Measurements from ENCODE around the gene IL15RA.

The IL15RA gene, protein sequence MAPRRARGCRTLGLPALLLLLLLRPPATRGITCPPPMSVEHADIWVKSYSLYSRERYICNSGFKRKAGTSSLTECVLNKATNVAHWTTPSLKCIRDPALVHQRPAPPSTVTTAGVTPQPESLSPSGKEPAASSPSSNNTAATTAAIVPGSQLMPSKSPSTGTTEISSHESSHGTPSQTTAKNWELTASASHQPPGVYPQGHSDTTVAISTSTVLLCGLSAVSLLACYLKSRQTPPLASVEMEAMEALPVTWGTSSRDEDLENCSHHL

DNA sequence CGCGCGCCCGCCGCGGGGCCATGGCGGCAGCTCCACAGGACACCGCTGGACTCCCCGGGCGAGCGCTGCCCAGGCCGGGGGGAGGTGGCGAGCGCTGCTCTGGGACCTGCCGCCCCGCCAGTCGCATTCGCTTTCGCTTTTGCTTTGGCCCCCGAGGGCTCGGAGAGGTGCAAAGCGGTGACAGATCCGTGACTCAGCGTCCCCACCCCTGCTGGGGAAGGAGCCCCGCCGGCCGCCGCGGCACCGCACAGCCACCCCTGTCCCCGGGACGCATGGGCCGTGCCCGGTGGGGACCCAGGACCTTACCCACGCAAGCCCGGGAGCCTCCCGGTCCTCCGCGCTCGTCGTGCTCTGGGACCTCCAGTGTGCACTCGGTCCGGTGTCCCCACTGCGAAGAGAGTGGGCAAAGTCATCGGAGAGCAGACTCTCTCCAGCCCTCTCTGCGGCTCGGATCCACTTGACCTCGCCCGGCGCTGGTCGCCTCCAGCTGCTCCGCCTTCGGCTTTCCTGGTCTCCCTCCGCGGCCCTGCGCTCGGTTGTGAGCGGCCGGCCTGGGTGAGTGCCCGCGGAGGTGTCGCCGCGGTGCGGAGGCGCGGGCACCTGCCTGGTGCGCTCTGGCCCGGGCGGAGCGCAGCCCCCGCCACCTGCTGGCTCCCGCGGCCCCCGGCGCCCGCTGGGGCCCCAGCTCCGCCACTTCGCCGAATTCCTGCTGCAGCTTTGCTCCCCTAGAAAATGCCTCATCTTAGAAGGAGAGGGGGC lies at the start of gene IL15RA:
Gene IL15RA (minus strand): TSS at position 73 of the 759 bp plus-strand sequence. CDS start 51 bp downstream, at position 22.
- DNase-seq = peak; percentile 44 to 66 (median 59)

DNA sequence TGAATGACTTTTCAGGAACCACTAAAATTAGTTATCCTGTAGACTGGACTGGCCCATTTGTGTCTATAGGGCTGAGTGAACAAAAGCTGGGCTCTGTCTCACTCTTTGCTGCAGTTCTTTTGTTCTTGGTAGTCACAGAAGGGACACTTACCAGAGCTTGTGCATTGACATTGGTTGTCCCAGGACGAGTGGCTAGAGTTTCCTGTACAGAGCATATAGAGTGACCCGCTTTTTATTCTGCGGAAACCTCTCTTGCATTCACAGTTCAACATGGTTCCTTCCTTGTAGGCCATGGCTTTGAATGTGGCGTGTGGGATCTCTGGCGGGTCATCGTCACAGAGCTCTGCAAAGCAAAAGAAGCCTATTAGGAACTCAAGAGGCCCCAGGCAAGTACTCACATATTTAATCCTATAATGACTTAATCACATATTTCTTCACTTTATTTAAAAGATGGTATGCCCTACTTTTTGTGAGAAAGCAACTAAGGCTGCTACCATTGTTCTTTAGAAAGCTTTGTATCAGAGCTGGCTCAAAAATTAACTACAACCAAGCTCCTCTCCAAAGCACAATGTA lies 48.4 kb upstream of the IL15RA start:
- DNase-seq = no peak

DNA sequence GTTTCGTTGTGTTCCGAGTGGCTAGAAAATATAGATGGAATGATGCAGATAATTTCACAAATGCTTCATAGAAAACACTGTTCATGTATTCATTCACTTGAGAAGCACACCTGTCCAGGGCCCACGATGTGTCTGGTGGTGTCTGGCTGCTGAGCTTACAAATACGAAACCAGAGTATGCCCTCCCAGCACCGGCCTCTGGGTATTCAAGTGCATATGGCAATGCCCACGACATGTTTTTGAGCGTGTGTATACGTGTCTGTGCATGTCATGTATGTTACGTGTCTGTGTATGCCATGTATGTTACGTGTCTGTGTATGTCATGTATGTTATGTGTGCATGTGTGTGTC lies 47.0 kb upstream of the IL15RA start:
- no peak for DNase-seq

DNA sequence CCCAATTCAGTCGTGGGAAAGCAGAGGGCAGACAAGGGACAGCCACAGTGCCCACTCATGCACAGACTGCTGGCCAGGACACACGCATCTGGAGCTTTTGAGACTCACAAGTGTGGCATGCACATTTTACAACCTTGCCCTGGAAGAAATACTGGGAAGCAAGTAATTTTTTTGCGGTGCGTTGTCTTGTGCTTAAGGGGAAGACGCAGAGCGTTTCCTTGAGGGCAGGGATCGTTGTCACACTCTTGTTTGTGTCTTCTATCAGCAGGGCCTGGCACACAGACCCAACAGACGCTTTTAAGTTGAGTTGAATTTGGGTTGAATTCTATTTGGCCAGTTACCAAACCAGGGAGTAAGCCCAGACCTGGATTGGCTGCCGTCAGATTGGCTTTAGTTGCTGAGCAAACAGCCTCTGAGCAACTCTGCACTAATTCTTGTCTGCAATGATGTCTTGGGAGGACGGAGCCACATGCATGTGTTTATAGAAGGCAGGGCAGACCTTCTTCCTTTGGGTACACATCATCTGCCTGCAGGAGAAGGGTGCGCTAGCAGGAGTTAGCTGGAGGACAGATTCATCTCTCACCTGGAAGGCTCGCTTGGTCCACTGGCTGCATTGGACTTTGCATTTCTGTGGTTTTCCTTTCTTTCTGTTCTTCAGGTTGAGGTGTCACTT lies 46.5 kb upstream of the IL15RA start:
- no peak for DNase-seq

DNA sequence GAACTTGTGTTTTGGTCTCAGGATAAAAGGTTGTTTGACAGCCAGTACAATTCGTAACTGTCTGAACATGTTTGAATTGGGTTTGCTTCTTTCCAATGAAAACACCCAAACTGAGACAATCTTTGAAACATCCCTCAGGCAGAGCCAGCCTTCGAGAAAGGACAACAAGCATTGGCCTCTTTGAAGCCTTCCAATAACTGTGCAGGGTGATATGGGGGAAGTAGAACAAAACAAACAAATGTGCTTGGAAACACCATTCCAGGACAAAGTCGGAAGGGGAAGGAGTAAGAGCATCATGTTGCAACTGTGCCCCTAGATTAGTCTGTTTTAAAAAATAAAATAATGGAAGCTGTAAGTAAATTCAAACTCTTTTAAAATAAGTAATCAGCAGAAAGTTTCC lies 45.3 kb upstream of the IL15RA start:
- DNase-seq = no peak

DNA sequence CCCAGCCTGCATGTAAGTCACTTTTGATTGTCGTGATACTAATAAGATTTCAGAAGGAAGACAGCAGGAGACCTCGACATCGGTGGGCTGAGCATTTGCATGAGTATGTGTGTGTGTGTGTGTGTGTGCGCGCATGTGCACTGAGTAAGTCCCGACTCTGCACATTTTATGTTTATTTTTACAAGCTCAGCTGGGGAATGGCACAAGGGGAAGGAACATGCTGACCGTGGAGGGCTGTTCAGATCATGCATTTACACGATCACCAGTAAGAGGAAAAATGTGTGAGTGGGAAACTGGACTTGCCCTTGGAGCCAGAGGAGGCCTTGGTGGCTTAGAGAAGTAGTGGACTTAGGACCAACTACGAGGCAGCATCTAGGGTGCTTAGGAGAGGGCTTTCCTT lies 43.5 kb upstream of the IL15RA start:
- DNase-seq = no peak

DNA sequence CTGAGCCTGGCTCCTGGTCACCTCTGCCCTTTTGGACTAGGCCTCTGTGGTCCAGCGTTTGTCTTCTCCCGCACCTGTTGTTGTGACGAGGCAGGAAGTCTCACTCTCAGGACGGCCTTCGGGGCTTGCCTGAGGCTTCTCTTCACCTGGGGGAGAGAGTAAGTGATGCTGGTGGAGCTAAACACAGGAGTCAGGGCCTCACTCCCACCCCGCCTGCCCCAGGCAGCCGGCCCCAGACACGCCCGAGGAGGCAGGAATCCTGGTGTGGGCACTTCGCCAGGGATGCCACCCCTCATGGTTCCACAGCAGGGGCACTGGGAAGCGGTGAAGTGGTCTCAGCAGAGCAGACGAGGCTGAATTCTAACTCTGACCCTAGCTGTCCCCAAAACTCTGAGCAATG lies 42.5 kb upstream of the IL15RA start:
- no peak for DNase-seq

DNA sequence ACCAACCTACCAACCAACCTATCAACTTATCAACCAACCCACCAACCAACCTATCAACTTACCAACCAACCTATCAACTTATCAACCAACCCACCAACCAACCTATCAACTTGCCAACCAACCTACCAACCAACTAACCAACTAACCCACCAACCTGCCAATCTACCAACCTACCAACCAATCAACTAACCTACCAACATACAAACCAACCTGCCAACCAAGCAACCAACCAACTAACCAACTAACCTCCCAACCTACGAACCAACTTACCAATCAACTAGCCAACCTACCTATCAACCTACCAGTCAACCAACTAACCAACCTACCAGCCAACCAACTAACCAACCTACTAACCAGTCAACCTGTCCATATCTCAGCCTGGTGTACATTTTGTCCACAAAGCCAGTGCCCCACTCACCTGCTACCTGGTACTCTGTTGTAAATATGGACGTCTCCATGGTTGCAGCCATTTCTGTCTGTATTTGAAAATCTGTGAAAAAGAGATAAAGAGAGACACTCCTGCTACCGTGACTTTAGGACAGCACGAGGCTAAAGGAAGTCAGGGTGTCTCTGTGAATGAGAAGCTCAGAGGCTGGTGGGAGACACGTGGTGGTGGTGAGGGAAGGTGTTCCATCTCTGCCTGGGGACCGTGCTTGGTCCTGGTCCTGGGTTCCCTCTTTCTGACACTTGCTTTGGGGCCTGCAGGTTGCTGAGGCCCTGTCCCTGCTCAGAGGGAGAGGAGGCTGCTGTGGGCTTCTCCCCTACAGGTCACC lies 41.9 kb upstream of the IL15RA start:
- DNase-seq = no peak

DNA sequence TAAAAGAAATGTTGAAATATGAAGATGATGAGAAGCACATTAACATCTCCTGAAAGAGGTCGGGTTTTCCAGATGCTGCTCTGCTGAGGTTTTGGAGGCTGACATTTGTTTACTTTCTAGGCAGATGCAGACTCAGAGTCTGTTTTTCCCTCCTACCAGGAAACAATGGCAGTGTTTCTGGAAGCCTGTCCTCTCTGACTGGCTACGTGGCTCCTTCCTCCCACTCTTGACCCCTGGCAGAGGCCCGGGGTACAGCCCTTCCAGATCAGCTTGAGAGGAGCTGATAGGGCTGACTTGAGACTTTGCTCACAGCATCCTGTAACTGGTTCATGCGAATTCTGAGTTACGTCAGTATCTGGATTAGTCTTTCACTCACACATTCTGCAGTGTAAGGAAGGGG lies 41.1 kb upstream of the IL15RA start:
- no peak for DNase-seq

DNA sequence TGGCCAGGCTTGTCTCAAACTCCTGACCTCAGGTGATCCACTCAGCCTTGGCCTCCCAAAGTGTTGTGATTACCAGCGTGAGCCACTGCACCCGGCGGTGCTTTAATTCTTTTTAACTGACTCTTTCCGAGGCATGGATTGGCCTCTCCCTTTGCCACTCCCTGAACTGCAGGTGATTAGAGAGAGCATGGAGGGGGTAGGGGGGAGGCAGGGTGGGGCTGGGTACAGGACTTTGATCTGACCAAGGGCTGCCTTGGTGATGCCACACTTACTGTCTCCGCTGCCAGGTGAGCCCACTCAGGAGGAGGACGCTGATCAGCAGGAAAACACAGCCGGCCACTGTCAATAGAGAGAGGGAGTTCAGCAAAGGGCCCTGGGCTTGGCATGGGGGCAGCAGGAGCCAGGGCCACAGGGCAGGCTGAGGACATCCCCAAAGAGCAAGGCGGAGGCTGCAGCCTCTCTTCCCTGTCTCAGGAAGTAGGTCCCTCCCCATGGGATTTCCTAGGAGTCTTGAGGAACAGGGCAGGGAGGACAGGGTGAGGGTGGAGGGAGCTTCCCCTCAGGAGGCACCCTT lies 40.5 kb upstream of the IL15RA start:
- DNase-seq = no peak

DNA sequence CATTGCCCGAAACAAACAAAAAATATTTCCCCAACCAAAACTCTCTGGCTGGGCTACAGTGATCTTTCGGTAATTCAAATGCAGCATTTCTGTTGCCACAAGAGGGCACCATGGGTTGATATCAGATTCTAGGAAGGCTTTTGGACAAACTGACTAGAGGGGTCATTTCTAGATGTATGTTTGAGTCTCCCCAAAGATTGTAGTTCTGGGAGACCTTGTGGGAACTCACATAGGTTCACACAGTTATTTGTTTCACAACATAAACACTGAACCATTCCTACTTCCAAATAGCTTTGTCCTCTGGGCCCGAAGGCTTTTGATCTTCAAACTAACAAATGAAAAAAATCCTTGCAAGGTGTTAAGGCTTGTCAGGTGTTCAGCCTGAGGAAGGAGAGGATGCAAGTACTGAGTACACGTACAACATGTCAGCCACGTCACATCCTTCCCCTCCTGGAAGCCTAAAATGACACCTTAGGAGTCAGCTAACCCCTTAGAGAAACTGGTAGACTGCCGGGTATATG lies 37.0 kb upstream of the IL15RA start:
- peak in 2 of 4 experiments; percentile 7 to 32 for DNase-seq

DNA sequence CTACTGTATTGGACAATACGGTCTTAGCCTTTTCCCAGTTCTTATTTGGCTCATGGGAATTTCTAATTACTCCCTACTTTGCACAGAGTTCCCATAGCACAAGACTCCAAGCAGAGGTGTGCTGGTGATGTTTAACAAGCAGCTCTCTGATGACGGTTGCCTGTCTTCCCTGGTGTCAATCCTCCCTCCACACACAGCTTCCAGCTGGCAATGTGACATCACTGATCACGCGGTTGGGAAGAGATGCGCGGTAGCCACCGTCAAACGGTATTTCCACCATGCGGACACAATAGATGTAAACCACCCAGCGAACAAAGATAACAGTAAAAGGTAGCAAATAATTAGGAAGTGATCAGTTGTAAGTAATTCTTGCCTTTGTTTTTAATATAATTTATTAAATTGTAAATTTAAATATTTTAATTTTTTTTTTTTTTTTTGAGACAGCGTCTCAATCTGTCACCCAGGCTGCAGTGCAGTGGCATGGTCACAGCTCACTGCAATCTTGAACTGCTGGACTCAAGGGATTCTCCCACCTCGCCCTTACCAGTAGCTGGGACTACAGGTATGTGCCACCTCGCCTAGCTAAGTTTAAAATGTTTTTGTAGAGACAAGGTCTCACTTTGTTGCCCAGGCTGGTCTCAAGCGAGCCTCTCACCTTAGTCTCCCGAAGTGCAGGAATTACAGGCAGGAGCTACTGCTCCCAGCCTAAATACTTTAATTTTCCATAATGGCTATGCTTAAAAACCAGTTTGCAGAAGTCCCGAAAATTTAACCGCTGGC lies 36.3 kb upstream of the IL15RA start:
- no peak for DNase-seq

DNA sequence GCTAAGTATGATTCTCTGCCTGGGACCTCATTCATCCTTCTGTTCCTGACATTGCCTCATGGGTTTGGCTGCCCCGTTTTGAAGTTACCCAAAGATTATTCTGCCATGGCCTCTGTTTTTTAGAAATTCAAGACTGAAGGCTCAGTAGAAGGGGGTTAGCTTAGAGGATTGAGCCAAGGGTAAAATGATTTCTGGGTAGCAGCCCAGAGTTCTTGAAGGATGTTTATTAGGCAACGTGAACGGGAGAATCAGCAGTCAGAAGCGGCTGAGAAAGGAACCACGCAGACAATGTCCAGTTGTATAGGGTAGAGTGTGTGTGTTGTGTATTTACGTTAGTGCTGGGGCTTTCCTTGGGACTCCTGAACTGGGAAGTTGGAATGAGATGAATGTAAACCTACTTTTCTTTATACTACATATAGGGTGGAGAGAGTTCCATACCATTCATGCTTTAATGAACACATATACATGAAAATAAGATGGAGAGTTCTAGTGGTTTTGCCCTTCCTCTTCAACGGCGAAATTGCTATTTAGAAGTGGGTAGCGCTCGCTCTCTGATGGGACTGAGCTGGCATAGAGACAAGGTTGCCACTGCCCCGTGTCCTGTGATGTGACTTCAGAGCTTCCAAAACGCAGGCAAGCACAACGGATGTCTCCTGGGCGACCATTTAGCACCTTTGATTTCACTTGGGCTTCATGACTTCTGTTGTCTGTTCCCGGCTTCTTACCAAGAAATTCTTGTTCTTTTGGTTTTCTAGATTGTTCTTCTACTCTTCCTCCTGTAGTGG lies 35.0 kb upstream of the IL15RA start:
- no peak for DNase-seq

DNA sequence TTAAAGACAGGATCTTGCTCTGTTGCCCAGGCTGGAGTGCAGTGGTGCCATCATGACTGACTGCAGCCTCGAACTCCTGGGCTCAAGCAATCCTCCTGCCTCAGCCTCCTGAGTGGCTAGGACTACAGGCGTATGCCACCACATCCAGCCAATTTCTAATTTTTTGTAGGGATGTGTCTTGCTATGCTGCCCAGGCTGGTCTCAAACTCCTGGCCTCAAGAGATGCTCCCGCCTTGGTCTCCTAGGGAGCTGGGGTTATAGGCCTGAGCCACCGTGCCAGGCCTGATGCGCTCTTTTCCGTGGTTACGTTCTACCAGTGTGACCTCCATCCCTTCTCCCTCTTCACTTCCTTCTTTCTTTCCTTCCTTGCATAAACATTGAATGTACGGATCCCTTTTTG lies 34.2 kb upstream of the IL15RA start:
- no peak for DNase-seq

DNA sequence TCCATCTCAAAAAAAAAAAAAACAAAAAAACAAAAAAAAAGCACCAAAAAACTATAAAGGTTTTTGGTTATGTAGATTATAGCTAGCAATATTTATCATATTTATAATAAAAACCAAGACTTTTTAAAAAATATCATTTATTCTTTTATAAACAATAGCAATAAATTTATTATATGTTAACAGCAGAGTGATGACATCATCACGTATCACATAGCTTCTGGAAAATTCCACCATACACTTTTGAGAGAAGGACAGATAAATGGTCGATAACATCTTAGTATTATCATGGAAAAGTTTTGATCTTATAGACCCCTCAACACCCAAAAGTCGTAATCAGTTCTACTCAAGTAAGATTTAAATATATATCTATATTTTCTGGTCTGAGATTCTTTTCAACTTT lies 33.2 kb upstream of the IL15RA start:
- no peak for DNase-seq

DNA sequence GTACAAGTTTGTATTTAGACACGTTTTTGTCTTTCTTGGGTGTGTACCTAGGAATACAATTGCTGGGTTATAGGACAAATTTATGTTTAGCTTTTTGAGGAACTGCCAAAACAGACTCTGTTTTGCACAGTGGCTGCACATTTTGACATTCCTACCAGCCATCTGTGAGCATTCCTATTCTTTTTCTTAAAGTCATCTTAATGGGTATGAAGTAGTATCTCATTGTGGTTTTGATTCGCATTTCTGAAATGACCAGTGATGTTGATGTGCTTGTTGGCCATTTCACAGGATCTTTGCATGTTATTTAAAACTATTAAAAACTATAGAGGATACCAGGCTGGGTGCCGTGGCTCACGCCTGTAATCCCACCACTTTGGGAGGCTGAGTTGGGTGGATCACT lies 32.6 kb upstream of the IL15RA start:
- no peak for DNase-seq

DNA sequence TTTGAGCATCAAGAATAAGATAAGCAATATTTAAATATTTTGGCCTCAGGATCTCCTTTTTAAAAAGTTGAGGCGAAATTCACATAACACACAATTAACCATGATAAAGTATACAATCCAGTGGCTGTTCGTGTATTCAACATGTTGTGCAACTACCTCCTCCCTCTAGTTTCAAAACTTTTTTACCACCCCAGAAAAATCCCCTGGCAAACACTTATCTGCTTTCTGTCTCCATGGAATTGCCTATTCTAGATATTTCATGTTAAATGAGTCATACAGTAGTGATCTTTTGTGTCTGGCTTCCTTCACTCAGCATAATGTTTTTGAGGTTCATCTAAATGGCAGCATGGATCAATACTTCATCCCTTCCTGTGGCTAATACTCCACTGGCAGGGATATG lies 31.8 kb upstream of the IL15RA start:
- no peak for DNase-seq

DNA sequence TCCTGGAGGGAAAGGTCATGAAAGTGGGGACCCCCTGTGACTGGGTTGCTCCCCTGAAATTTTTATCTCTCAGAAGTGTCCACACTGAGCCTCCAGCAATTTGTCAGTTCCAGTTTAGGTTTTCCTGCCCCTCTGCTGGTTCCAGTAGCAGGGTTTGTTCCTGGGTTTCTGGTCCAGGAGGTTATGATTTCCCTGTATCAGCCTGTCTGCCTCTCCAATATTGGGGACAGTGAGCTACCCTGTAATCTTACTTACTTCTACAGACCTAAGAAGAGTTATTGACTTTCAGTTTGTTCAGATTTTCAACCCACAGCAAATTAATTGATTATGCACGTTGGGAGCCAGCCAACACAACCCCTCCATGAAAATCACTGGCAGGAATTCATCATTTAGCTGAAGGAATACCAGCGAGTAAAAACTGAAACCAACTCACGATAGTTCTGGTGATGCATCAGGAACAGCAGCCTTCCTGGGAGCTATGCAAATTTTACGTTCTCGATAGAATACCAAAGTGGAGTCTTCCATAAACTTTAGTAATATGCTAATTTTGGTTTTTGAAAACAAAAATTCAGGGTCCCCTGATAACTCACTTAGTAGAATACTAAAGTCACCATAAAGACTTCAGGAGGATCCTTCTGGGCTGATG lies 31.3 kb upstream of the IL15RA start:
- no peak for DNase-seq

DNA sequence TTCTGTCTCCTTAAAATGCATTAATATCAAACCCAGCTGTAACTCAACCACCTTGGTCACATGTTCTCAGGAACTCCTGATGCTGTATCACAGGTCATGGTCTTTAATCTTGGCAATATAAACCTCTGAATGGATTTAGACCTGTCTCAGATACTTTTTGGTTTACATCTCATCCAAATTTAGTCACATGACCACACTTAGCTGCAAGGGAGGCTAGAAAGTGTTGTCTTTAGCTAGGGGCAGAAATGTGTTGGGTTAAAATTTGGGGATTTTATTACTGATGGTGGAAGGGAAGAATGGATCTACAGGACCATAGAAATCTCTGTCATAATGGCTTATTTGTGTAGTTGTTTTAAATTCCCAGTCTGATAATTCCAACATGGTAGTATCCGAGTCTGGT lies 29.6 kb upstream of the IL15RA start:
- no peak for DNase-seq

DNA sequence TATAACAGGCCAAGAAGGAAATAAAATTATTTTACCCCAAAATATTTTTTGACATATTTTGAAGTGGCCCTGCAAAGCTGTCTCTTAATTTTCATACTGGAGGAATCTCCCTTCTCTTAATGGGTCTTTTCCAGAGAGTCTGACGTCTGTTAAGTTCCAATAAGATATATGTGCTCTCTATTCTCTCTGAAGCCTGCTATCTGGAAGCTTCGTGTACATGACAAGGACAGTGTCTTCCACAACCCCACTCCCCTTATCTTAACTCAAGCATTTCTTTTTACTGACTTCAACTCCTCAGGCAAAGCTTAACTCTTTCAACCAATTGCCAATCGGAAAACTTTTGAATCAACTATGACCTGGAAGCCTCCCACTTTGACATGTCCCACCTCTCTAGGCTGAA lies 29.2 kb upstream of the IL15RA start:
- no peak for DNase-seq
